Activated naive CD4-positive, alpha-beta T cell (primary cell): ENCODE results near the gene GANC.

ENCODE experiments used
- DNase-seq, 4 experiments: peaks; one replicate each; lab custom pipeline; 2025; lab: John Stamatoyannopoulos, UW

The GANC gene

DNA sequence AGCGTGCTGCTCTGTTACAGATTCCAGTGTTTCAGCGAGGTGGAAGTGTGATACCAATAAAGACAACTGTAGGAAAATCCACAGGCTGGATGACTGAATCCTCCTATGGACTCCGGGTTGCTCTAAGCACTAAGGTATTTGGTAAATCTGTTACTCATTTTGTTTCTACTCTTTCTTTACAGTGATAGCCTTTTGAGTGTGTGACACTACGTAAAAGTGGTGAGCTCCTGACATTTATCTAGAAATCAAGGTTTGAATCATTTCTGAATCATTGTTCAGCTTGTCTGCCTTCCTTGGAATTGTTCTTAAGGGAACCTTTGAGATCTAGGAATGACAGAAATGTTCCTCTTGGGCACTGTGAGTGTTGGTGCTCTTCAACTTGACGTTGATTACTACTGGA lies 75.1 kb downstream of the GANC start:
- no peak for DNase-seq

DNA sequence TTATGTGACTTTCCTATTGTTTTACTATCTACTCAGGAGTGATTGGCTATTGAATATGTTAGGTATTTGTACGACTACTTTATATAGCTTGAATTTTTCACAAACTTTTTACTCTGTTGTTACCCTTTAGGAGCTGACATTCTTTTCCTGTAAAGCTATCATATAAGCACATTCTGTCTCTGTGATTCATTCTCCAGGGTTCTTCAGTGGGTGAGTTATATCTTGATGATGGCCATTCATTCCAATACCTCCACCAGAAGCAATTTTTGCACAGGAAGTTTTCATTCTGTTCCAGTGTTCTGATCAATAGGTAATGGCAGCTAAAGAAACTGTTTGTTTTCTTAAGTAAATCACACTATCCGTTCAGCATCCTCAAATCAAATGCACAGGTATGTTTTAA lies 76.2 kb downstream of the GANC start:
- DNase-seq: no peak

DNA sequence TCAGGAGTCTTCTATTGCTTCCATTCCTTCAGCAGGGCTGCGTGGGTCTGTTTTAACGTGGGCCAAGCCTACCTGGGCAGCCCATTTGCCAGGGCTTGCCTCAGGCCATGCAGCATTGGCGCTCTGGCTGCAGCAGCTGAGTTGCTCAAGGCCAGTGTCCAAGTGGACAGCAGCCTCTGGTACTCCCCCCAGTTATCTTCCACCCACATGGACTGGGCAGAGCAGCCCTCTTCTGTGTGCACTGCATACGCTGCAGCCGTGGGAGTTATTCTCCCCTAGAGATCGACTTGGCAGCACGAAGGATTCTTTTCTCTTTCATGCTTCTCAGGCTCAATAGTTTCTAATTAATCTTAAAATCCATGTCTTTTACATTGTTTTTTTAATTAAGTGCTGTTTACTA lies 79.4 kb downstream of the GANC start:
- DNase-seq: no peak

DNA sequence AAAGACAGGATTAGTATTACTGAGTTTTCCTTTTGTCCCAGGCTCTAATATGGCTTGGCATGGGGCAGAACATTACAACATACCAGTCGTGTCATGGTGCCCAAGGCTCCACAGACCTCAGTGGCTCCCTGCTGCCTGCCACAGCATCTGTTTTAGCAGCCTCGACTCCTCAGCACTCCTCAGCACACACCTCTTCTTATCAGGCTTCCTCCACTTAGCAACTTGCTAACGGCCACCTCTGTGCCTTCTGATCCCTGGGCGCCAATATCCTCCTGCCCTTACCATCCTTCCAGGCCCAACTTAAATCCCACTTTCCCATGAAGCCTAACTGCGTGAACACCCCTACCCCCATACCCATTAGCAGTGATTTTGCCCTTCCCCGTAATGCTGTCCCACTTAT lies 80.1 kb downstream of the GANC start:
- DNase-seq: no peak

DNA sequence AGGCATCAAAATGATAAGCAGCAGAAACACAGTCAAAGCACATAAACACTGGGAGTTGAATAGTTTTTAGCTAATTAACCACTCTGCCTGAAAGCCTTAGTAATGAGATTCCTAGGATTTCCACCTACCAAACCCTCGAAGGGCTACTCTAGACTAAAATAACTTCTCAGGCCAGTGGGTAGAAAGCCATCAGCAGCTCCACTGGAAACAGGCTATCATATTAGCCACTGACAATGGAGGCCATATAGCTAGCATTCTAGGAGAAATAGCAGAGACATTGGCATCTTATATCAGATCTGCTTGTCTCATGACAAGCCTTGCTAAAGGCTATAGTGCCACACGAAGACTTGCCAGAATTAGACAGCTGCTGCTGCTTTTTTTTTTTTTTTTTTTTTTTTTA lies 81.8 kb downstream of the GANC start:
- DNase-seq: no peak

DNA sequence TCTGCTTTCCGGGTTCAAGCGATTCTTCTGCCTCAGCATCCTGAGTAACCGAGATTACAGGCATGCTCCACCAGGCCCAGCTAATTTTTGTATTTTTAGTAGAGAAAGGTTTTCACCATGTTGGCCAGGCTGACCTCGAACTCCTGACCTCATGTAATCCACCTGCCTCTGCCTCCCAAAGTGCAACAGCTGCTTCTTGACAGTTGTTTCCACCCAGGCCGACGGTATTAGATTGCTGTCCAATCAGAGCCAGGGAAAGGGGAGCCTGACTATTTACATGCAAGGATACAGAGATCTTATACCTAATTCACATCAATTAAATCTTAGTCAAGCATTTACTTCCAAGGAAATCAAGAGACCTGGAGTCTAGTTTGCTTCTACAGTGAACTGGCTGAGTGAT lies 82.3 kb downstream of the GANC start:
- no peak for DNase-seq

DNA sequence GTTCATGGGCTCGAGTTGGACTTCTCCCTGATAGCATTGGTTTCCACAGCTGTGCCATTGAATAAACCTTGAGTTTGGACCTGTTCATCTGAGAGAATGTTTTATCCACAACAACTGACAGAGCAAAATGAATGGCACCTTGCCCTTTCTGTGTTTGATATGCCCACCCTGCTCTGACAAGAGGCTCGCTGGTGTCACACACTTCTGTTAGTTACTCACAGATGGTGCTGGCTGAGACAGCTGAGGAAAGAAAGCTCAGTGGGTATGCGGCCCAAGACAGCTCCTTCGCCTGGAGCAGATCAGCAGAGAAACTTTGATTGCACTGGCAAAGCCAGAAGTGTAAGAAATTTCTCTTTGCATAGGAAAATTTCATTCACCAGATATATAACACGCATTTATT lies 83.8 kb downstream of the GANC start:
- no peak for DNase-seq

DNA sequence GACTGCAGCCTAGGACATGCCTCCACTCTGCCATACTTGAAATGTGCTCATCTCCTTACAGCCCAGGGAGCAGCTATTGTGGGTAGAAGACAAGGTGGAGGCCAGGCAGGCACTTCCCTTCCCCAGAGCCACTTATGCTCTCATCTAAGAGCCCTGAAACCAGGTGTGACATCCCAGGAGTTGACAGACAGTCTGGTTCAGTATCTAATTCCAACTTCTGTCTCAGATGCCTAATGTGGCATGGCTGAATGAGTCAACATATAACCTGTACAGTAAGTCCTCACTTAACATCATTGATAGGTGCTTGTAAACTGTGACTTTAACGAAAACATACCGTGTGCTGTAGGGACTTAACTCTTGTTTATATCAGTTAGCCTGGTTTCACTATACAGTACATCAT lies 85.1 kb downstream of the GANC start:
- no peak for DNase-seq

DNA sequence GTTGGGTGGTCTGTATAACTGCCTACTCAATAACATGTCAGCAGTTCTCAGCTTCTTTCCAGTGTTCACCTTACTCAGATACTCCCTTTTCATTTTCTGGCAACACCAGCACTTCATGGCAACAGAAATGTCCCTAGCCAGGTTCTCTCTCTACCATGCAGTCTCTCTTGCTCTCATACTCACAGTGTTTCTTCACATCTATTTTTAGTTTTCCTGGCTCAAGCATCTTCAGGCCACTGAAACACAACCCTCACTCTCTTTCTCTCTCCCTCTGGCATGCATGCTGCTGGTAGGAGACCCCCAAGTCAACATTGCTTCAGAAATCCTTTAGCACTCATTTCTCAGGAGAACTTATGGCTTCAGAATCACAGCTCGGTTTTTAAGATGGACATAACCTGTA lies 86.2 kb downstream of the GANC start, which contains the start of gene CAPN3:
Gene CAPN3 (plus strand): TSS at position 253 of the 400 bp plus-strand sequence. CDS start 305 bp downstream, outside the sequence.
- DNase-seq: no peak

DNA sequence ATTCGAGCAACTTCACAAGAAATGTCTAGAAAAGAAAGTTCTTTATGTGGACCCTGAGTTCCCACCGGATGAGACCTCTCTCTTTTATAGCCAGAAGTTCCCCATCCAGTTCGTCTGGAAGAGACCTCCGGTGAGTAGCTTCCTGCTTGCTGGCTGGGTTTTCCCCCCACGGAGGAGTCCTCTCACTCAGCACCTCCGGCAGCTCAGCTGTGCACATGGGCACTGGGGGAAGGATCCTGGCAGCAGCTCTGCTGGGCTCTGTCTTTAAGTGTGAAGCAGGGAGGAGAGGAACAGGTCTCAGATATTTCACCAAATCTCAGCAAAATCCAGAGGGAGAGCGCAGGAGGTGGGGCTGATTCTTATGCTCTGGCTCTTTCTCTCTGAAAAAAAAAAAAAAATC lies 87.0 kb downstream of the GANC start:
- no peak for DNase-seq

DNA sequence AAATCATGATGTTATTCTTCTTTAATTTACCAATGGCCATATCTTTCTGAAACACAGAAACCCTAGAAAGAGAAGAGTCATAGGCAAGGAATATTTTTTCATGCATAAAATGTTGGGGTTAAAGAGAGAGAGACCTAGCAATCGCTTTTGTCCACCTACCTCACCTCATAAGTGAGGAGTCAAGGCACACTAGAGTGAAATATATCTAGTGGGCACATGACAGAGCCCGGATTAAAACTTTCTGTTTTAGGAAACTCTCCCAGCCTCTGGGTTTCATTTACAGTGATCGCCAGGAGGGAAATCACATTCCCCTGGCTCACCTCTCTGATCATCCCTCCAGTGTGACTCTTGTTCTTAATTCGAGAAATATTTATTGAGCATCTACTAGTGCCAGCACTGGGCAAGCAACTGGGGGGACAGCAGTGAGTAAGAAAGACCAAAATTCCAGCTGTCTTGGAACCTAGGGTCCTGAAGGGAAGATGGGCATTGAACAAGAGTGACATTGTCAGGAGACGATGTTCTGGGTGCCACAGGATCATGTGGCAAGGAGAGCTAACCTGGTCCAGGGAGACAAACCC lies 87.6 kb downstream of the GANC start:
- DNase-seq: no peak

DNA sequence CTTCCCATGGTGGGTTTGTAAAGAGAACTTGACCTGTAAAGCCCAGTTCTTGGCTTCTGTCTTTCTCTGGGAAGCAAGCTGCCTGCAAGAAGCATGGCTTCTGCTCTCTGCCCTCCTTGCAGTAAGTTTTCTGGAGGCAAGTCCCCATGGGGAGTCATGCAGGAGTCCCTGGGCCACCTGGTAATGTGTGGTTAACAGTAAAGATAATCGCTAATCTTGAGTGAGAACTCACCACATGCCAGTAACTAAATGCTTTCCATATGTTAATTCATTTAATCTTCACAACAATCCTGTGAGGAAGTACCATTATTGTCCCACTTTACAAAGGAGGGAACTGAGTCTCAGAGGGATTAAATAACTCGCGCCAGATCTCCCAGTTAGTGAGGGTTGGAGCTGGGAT lies 90.5 kb downstream of the GANC start:
- DNase-seq: no peak

DNA sequence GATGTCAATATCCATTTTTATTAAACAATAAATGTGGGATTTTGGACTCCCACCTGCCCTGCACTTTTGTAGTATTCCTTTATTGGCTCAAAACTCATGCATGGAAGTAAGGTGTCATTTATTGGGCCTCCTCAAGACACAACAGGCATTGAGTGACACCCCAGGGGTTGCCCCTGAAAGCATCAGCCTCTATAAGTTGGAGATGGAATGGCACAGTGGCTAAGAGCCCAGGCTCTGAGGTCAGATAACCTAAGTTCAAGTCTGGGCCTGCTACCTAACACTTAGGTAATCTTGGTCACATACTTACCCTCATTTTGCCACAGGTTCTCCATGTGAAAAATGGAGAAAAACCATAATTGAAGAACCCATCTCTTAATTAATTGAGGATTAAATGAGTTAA lies 90.9 kb downstream of the GANC start:
- DNase-seq: no peak

DNA sequence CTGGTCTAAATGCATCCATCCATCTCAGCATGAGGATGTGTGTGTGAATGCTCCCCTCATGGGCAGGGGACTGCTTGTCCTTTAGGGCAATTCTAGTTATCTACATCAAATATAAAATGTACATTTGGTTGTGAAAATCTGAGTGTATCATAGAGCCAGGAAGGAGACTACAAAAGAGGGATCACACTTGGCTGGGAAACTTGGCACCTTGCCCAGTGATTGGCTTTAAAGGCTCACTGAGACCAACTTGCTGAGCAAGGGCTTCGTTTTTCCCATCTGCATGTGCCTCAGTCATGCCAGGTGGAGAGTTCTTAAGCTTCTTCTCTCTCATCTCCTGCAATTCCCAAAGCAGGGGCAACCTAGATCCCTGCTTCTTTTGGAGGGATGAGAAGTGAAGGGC lies 91.5 kb downstream of the GANC start:
- no peak for DNase-seq

DNA sequence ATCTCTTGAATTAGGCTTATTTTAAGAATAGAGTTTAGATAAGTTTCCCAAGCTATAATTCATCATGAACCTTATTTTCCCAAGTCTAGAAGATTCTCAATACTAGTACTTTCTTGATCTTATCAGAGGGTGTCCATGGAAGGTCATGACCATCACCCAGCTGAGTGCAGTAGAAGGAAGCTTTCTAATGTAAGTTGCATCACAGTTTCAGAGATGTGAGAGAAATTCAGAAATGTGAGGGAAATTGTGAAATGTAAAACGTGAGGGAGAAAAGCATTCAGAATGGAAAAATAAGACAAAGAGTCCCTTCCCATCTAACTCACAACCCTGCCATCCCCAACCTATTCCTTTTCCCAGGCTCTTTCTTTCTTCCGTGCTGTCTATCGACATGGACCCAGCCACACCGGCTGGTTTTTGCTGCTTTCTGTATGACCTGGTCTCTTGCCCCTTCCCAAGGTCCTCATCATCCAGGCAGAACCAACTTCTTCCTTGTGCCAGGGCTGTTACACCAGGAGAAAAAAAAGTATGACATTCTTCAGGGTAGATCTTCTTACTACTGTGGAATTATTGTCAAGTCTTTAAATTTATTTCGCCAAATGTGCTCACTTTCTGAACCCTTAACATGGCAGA lies 93.0 kb downstream of the GANC start:
- no peak for DNase-seq

DNA sequence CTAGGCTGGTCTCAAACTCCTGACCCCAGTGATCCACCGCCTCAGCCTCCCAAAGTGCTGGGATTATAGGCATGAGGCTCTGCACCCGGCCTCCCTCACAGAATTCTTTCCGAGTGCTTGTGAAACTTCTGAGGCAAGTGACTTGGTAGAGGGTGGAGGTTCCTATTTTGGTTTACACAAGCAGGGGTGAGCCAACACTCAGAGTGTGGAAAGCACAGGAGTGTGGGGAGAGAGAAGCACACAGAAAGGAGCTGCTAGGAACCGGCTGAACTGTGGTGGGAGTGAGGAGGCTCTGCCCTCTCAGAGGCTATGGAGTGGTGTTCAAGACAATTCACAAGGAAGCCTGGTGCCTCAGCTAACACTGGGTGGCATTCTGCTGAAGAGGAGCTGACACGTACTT lies 94.0 kb downstream of the GANC start:
- DNase-seq: no peak

DNA sequence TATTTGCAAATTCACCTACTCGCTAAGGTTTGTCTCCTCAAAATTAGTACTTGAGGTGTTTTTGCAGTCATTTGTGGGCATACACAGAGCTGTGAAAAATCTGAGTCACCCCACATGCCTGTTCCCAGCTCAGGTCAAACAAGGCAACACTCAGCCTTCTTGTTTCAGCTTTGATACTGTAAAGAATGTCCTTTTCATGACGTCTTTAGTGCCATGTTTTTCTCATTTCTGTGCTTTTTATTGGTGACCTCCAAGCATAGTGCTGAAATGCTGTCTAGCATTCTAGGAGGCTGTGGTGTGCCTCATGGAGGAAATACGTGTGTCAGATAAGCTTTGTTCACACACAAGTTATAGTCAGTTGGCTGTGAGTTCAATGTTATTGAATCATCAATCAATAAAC lies 95.1 kb downstream of the GANC start:
- no peak for DNase-seq

DNA sequence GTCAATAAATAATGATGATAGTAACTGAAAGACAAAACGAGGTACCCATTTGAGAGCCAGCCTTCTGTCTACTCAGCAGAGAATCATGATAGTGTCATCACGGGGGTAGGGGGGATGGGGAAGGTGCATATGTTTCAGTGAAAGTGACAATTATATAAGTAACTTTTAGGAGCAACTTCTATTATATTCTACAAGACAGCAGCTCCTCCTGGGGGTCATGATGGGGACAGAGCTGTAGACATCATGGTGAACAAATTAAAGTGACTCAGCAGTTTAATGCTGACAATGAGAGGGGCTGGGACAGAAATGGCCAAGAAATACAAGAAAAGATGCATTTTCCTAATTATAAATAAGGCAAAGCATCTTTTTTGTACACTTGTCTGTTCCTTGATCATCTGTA lies 98.1 kb downstream of the GANC start:
- DNase-seq: no peak

DNA sequence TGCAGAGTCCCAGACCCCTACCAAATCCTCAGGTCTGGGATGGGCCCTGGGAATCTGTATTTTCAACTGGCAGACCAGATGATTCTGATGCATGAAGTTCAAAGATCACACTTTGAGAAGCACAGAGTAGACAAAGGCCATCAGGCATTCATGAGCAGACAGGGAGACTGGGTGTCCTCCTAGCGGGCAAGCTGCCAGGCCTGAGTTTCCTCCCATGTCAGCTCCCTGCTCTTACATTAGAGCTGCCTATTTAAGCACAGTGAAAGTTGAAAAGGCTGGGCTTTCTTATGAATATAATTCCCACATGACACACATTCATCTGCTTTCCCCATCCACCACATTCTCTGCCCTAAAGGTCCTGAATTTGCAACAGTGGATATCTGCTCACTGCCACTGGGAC lies 100.3 kb downstream of the GANC start:
- no peak for DNase-seq

DNA sequence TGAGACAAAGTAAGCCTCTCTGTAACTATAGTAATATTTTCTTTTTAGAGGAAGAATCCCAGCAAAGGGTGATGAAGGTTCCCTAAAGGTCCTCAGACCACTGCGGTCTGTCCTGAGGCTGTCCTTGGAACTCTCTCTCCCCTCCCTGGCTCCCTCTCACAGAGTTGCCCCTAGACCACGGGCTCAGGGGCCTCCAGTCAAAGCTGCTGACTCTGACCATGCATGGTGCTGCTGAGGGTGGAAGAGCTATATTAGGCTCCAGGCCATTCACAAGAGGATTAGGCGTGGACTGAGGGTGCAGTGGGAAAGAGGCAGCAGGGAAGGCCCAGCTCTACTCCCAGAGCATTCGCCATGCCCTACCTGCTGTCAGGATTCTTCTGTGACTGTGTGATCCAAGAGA lies 100.9 kb downstream of the GANC start:
- DNase-seq: no peak

DNA sequence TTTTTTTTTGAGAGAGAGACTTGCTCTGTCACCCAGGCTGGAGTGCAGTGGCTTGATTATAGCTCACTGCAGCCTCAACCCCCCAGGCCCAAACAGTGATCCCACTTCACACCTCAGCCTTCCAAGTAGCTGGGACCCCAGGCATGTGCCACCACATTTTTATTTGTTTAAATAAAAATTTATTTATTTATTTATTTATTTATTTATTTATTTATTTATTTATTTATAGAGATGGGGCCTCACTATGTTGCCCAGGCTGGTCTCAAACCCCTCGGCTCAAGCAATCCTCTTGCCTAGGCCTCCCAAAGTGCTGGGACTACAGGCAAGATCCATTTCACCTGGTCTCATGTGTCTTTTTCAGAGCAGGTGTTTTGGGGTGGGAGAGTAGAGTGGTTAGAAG lies 101.8 kb downstream of the GANC start:
- DNase-seq: no peak

DNA sequence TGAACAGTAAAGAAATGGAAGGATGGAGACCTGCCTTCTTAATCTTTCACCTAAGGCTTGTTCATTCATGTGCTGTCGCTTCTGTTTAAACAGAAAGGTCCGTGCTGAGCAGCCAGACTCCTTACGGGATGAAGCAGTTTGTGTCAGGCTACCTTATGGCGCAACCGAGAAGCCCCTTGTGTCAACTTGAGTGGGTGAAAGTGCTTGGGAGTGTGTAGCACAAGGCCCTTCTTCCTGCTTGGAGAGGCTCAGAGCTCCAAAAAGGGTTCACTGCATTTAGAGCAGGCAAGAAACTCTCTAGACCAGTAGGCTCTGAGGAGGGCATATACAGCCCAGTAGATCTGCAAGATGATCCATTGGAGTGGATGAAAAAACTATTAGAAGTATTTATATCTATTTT lies 102.3 kb downstream of the GANC start:
- no peak for DNase-seq

DNA sequence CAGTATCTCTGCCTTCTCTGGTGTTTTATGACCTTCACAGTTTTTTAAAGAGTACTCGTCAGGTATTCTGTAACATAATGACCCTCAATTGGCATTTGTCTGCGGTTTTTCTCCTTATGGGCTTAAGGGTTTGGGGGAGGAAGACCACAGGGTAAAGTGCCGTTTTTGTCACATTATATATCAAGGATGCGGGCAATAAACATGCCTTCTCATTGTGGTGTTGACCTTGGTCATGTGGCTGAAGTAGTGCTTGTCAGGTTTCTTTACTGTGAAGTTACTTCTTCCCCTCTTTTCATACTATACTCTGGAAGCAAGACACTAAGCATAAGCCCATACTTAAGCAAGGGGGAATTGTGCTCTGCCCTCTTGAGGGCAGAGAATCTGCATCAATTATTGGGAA lies 102.9 kb downstream of the GANC start:
- DNase-seq: no peak

DNA sequence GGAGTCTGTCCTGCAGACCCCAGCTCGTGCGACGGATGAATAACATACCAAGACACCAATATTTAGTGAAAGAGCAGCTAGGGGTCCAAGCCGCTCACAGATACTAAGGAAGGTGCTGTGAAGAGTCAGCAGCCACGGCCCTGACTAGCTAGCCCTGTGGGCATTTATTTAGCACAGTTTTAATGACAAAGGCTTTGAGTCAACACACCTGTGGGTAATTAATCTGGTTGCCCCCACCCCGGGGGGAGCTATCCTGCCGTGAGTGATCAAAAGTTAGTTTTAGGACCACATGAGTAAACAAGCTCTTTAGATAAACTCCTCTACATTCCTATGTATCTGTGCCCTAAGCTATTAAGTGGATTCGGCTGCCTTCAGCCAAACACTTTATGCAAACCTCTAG lies 105.0 kb downstream of the GANC start:
- no peak for DNase-seq
